ENCODE measurements around the gene SPRR1B. TPM values are rescaled to one million over a fixed set of nuclear protein-coding genes. Genes with fewer than 3 reads are reported as not detected.

Gene SPRR1B, protein sequence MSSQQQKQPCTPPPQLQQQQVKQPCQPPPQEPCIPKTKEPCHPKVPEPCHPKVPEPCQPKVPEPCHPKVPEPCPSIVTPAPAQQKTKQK
- total RNA-seq: 11.8 and 91.5 TPM in 2 replicates

DNA sequence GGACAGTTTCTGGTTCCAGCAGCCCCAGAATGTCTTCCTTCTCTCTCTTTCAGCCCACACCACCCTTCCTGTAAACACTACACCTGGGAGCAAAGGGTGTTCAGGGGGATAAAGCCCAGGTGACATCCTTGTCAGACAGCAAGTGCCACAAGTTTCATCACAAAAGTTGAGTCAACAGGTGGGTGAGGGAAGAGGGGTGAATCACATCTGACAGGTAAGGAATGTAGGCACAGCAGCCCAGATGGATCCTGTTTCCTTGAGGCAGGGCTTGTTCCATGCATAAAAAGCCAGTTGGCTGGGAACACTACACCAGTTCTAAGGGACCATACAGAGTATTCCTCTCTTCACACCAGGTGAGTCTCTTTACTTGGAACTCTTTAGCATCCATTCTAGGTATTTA is at the start of gene SPRR1B:
Gene SPRR1B (plus strand): TSS at position 309 of the 400 bp plus-strand sequence. CDS start 1,143 bp downstream, outside the sequence.
- H3K36me3 ChIP-seq (ENCODE audit: control insufficient read depth, insufficient read depth, low read length): no peaks in the 10 kb centered on the region
- H3K27me3 ChIP-seq (ENCODE audit: control insufficient read depth, insufficient read depth, low read length): no peaks in the 10 kb centered on the region
- peak; percentile 93 for FAIRE-seq
- peak; percentile 95 for DNase-seq (ENCODE audit: low read depth)
- peak within 1 kb of the TSS; percentile 39 for H3K4me3 ChIP-seq (ENCODE audit: low read depth, low read length)
- TF ChIP-seq, protein P1, sequence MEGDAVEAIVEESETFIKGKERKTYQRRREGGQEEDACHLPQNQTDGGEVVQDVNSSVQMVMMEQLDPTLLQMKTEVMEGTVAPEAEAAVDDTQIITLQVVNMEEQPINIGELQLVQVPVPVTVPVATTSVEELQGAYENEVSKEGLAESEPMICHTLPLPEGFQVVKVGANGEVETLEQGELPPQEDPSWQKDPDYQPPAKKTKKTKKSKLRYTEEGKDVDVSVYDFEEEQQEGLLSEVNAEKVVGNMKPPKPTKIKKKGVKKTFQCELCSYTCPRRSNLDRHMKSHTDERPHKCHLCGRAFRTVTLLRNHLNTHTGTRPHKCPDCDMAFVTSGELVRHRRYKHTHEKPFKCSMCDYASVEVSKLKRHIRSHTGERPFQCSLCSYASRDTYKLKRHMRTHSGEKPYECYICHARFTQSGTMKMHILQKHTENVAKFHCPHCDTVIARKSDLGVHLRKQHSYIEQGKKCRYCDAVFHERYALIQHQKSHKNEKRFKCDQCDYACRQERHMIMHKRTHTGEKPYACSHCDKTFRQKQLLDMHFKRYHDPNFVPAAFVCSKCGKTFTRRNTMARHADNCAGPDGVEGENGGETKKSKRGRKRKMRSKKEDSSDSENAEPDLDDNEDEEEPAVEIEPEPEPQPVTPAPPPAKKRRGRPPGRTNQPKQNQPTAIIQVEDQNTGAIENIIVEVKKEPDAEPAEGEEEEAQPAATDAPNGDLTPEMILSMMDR (IDR thresholded peaks at IDR 0.05; ENCODE audit: insufficient read depth, low read length, severe bottlenecking): no peak

DNA sequence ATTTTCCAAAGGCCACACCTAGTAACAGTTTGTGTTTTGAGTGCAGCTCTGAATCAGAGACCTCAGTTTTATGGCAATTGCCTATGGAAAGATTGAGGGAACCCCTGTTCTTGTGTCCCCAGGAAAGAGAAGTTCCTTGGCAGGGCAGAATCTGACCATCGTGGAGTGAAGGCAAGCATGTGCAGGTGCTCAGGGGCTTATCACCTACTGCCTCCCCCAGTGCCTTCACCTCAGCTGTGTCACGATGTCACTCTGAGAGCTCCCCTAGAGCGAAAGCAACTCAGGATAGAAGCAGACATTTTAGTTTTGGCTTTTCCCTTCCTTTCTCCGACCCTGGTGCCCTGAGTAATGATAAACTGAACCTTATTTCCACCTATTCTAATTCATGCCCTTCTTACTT is 48.9 kb upstream of the SPRR1B start:
- no peaks in the 10 kb centered on the region for H3K27me3 ChIP-seq (ENCODE audit: control insufficient read depth, insufficient read depth, low read length)
- DNase-seq (ENCODE audit: low read depth): no peak
- no peak for FAIRE-seq
- H3K4me3 ChIP-seq (ENCODE audit: low read depth, low read length): no peak overlapping the region
- TF ChIP-seq, protein P1 (IDR thresholded peaks at IDR 0.05; ENCODE audit: insufficient read depth, low read length, severe bottlenecking): no peak
- H3K36me3 ChIP-seq (ENCODE audit: control insufficient read depth, insufficient read depth, low read length): no peaks in the 10 kb centered on the region

DNA sequence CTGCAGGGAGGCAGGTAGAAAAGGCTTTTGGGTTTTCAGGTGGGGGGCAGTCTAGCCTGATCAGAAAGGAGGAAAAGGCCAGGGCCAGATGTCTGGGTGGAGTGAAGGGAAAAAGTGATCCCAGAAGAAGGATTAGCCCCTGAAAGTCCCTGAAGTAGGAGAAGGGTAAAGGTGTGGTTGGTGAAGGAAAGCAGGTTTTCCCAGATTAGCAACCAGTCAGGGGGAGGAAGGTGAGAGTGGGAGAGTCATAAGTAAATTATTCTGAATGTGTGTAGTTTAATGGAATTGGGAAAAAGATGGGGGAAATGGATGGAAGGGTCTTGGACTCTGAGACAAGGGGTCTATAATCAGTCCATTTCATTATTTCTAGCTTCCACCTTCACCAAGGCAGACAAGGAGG is 47.8 kb upstream of the SPRR1B start:
- TF ChIP-seq, protein P1 (IDR thresholded peaks at IDR 0.05; ENCODE audit: insufficient read depth, low read length, severe bottlenecking): no peak
- H3K27me3 ChIP-seq (ENCODE audit: control insufficient read depth, insufficient read depth, low read length): no peaks in the 10 kb centered on the region
- H3K4me3 ChIP-seq (ENCODE audit: low read depth, low read length): no peak overlapping the region
- FAIRE-seq (no peak), DNase-seq (ENCODE audit: low read depth) (peak; percentile 42)
- H3K36me3 ChIP-seq (ENCODE audit: control insufficient read depth, insufficient read depth, low read length): no peaks in the 10 kb centered on the region

DNA sequence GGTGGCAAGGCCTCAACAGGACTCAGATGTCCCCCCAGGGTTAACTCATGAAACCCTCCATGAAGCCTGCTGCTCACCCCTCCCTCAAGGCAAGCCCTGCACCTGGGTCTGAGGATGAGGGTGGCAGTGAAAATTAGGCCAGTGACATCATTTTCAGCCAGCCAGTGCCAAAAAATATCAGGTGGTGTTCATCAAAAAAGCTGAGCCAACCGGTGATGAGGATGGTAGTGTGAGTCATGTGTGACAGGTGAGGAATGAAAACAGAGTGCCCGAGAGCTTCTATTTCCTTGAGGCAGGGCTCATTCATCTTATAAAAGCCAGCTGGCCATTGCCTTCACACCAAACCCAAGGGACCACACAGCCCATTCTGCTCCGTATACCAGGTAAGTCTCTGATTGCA is 47.3 kb upstream of the SPRR1B start, which contains the start of gene SPRR1A:
Gene SPRR1A (plus strand): TSS at position 339 of the 400 bp plus-strand sequence. CDS start 1,150 bp downstream, outside the sequence.
- Histone ChIP-seq H3K36me3 (ENCODE audit: control insufficient read depth, insufficient read depth, low read length) (no peaks in the 10 kb centered on the region), H3K27me3 (ENCODE audit: control insufficient read depth, insufficient read depth, low read length) (no peaks in the 10 kb centered on the region), H3K4me3 (ENCODE audit: low read depth, low read length) (no peak within 1 kb of the TSS)
- DNase-seq (ENCODE audit: low read depth) (peak; percentile 84), FAIRE-seq (peak; percentile 64)
- TF ChIP-seq, protein P1 (IDR thresholded peaks at IDR 0.05; ENCODE audit: insufficient read depth, low read length, severe bottlenecking): no peak

DNA sequence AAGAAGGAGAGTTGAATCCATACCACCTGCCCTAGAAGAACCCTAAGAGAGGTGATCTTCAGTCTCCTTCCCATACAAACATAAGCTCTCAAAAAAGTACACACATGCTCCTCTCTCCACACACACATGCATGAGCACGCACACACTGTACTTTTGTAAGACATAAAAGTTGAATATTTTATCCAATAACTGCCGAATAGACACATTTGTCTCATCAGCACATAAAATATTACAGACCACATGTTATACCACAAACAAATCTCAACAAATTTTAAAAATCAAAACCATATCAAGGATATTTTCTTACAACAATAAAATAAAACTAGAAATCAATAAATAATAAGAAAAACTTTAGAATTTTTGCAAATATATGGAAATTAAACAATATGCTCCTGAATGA is 44.4 kb upstream of the SPRR1B start:
- FAIRE-seq (no peak), DNase-seq (ENCODE audit: low read depth) (no peak)
- Histone ChIP-seq H3K27me3 (ENCODE audit: control insufficient read depth, insufficient read depth, low read length) (no peaks in the 10 kb centered on the region), H3K4me3 (ENCODE audit: low read depth, low read length) (no peak overlapping the region), H3K36me3 (ENCODE audit: control insufficient read depth, insufficient read depth, low read length) (no peaks in the 10 kb centered on the region)
- TF ChIP-seq, protein P1 (IDR thresholded peaks at IDR 0.05; ENCODE audit: insufficient read depth, low read length, severe bottlenecking): no peak

DNA sequence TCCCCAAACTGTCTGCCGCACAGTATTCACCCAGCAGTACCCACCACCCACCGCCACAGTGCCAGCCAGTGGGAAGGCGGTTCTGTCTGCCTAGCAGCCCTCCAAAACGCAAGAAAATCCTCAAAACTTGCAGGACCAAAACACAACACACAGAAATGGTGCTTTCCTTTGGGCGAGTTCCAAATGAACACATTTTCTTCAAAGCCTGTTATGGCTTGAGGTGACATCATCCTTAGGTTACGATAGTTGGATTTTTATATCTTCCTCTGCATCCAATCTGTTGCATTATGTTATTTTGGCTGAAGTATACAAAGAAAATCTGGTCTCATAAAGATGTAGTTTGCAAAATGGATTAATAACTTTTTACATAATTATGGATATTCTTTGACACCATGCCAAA is 37.8 kb upstream of the SPRR1B start:
- H3K36me3 ChIP-seq (ENCODE audit: control insufficient read depth, insufficient read depth, low read length): no peaks in the 10 kb centered on the region
- TF ChIP-seq, protein P1 (IDR thresholded peaks at IDR 0.05; ENCODE audit: insufficient read depth, low read length, severe bottlenecking): no peak
- no peak for DNase-seq (ENCODE audit: low read depth)
- H3K4me3 ChIP-seq (ENCODE audit: low read depth, low read length): no peak overlapping the region
- FAIRE-seq: no peak
- H3K27me3 ChIP-seq (ENCODE audit: control insufficient read depth, insufficient read depth, low read length): no peaks in the 10 kb centered on the region
